Activated CD4-positive, CD25-positive, alpha-beta regulatory T cell (primary cell): ENCODE measurements around the gene GDF10.

Experiments
- DNase-seq, 4 experiments: peaks; one replicate each; lab custom pipeline; 2025; lab: John Stamatoyannopoulos, UW

Gene GDF10

DNA sequence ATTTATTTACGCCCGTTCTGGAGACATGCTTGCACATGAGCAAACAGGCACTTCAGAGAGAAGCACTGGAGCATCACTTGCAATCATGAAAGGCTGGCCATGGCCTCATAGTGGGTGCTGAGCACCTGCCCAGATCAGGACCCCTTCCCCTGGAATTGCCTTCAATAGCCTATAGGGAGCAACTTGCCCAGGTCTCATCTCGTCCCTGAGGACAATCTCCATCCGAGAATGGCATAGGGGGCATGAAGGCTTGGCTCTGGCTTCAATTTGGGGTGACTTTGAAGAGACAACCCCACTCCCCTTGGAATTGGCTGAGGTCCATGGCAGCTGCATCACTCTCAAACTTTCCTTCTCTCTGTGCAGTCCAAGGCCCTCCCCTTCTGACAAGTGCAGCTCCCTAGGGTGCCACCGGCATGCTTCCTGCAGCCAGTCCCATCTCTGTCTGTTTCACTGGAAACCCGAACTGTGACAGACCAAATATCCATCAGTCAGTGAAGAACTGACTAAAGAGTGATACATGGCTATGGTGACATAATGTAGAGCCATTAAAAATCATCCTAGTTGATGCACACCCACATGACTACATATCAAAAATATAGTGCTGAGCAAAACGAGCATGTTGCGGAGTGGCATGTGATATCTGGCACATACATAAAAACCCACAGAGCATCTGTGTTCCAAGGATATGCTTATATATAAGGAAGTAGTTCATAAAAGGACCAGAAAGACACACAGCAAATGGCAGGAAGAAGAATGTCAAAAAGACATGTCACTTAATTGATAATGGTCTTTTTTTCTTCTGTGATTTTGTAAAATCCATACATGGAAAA lies 34.7 kb downstream of the GDF10 start:
- no peak for DNase-seq

DNA sequence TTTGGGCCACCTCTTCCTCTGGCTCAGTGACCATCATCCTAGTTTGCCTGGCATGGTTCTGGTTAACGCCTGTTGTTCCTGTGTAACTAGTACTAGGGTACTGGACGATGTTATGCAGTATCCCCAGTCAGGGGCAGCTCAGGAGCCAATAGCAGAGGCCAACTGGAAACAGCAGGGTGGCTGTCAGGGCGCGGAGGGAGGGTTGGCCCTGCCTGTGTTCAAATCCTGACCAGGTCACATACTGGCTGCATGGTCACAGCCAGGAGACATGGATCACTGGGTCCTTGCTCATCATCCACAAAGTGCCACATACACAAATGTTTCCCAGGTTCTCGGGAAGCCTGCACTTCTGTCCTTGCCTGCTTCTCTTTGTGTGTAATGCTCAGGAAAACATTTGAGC lies 35.9 kb downstream of the GDF10 start:
- DNase-seq: no peak

GRCh38 chr10:47336387-47337134 lies 36.6 kb downstream of the GDF10 start:
- DNase-seq: no peak

GRCh38 chr10:47337310-47337709 lies 37.3 kb downstream of the GDF10 start:
- DNase-seq: no peak

DNA sequence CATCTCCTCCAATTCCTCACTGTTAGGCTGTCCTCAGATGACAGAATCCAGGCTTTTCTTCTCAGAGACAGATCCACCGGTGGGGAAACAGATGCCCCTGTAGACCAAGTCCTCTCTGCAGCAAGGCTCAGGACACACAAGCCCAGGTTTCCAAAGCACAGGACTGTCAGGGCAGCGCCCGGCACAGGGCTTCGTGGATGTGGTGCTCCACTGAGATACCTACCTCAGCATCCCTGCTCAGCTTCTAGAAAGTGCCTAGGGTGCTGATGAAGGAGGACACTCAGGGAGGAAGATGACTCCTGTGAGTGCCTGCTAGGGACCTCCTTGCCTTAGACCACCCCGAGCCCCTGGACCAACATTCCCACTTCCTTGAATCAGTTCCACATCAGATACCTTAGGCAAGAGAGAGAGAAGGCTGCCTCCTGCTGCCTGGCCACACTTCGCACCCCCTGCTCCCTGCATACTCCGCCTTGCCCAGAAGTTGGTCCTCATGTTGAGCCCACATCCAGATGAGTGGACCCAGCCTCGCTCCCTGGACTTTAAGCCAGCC lies 39.3 kb downstream of the GDF10 start:
- no peak for DNase-seq

GRCh38 chr10:47339759-47340607 lies 40.0 kb downstream of the GDF10 start:
- no peak for DNase-seq

GRCh38 chr10:47340608-47341170 lies 40.7 kb downstream of the GDF10 start:
- peak; percentile 15 to 66 (median 42) for DNase-seq

GRCh38 chr10:47344996-47345870 lies 45.2 kb downstream of the GDF10 start:
- DNase-seq: no peak

- no peak for DNase-seq
Measured at GRCh38 chr10:47346581-47347302, 46.7 kb downstream of the GDF10 start.

- no peak for DNase-seq
Measured at GRCh38 chr10:47347303-47347675, 47.3 kb downstream of the GDF10 start.

DNA sequence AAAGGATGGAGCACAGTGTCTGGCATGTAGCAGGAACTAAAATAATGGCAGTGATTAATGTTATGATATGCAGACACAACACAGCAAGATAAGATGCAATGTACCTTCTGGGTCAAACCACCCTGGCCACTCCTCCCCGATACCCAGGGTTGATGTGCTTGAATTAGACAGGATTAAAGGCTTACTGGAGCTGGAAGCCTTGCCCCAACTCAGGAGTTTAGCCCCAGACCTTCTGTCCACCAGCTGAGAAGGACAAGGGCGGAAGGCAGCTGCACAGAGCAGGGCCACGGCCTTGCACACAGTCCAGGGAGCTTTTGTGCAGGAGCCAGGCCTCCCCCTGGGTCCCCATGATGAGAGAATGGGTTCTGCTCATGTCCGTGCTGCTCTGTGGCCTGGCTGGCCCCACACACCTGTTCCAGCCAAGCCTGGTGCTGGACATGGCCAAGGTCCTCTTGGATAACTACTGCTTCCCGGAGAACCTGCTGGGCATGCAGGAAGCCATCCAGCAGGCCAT lies 48.2 kb downstream of the GDF10 start, which contains the start of gene RBP3:
Gene RBP3, plus strand, starts transcription at position 226 of the 514 bp plus-strand sequence. Its CDS starts 122 bp downstream, at position 348.
- no peak for DNase-seq

- no peak for DNase-seq
Measured at GRCh38 chr10:47348661-47349470, 48.9 kb downstream of the GDF10 start.

- DNase-seq: no peak
Measured at GRCh38 chr10:47349516-47349915, 49.5 kb downstream of the GDF10 start.

- no peak for DNase-seq
Measured at GRCh38 chr10:47349941-47350371, 50.0 kb downstream of the GDF10 start.

DNA sequence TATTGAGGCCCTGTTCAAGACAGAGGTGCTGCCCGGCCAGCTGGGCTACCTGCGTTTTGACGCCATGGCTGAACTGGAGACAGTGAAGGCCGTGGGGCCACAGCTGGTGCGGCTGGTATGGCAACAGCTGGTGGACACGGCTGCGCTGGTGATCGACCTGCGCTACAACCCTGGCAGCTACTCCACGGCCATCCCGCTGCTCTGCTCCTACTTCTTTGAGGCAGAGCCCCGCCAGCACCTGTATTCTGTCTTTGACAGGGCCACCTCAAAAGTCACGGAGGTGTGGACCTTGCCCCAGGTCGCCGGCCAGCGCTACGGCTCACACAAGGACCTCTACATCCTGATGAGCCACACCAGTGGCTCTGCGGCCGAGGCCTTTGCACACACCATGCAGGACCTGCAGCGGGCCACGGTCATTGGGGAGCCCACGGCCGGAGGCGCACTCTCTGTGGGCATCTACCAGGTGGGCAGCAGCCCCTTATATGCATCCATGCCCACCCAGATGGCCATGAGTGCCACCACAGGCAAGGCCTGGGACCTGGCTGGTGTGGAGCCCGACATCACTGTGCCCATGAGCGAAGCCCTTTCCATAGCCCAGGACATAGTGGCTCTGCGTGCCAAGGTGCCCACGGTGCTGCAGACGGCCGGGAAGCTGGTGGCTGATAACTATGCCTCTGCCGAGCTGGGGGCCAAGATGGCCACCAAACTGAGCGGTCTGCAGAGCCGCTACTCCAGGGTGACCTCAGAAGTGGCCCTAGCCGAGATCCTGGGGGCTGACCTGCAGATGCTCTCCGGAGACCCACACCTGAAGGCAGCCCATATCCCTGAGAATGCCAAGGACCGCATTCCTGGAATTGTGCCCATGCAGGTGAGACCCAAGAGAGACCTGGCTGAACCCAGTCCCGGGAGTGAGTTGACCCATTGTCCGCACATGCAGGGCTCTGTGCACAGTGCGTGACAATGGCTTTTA lies 51.0 kb downstream of the GDF10 start:
- no peak for DNase-seq

GRCh38 chr10:47351899-47352815 lies 52.2 kb downstream of the GDF10 start:
- no peak for DNase-seq
